GM19193 (cell line): ENCODE results near the gene CD34.

Experiments used
- POLR2A ChIP-seq: IDR thresholded peaks from 4 replicates; pipeline ENCODE4 v1.6.1; 2011; ENCODE audit not compliant: insufficient read depth, insufficient read length; ENCODE audit errors: extremely low read depth

CD34 gene

DNA sequence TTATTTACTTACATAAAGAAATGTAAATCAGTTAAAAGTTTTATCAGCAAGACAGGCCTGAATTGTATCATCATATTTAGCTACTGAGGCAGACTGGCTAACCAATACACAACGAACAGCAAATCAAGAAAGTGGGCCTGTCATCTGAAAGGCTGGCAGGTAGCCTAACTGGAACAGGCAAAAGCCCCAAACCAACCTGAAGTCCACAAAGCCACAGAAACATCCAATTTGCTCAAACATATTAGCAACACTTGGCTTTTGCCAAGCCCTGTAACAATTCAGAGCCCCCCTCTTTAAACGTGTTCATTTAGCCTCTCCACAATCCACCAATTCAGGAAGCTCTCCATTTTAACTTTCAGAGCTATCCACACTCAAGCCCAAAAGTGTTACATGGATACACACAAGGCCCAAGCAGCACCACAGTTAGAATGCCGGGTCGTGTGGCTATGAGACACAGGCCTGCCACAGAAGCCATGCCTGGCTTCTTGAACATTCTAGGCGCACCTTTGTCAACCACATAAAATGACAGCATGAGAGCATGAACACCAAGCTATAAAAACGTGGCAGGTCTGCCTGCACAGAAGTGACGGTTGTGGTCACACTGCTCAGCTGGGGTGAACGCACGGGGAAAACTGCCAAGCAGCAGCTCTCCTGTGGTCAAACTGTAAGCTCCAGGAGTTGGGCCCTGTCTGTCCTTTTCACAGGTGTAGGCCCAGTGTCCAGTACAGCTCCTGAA, 49.3 kb downstream of the CD34 start:
- no peak for TF ChIP-seq POLR2A

DNA sequence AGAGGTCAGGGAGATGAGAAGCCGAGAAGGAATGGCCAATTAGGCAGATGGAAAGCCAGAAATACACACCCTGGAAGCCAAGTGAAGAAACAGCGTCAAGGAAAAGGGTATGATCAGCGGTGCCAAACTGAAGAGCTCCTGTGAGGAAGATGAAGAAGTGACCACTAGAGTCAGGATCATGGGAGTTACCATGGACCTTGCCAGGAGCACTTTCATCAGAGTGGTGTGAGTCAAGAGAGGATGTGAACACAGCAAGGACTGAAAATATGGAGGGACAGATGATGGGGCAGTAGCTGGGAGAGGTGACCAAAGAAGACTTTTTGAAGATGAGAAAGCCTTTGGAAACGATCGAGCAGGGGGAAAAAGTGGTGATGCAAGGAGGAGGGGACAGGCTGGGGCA, 50.4 kb downstream of the CD34 start:
- TF ChIP-seq POLR2A, result no peak

- no peak for TF ChIP-seq POLR2A
Observed at GRCh38 chr1:207858806-207859205, 52.1 kb downstream of the CD34 start.

DNA sequence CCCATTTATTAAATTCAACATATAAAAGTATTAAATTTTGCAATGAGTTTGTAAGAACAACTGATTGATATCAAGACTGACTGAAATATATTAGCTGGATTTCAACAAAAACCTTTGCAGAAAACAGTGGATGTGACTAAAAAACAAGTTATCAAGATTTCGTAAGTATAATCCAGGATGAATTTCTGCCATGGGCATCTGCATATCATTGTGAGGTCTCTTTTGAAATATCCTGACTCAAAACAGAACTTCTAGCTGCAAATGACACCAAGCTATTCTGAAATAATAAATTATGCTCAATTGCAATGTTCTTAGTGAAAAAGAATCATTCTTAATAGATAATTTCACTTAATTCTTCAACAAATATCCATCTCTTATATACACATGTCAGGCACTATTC, 52.6 kb downstream of the CD34 start:
- TF ChIP-seq POLR2A, result no peak

DNA sequence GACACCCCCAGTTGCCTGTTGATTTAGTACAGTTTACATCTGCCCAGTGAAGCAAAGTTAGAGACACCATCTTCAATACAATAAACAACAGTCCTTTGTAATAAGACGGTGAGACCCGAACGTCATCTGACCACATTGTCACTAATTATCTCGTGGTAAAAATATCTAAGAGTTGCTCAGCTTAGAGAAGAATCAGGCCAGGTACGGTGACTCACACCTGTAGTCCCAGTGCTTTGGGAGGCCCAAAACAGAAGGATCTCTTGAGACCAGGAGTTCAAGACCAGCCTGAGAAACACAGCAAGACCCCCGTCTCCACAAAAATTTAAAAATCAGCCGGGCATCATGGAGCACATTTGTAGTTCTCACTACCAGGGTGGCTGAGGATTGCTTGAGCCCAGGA, 53.5 kb downstream of the CD34 start:
- no peak for TF ChIP-seq POLR2A

GRCh38 chr1:207856276-207857023, 54.5 kb downstream of the CD34 start:
- no peak for TF ChIP-seq POLR2A

DNA sequence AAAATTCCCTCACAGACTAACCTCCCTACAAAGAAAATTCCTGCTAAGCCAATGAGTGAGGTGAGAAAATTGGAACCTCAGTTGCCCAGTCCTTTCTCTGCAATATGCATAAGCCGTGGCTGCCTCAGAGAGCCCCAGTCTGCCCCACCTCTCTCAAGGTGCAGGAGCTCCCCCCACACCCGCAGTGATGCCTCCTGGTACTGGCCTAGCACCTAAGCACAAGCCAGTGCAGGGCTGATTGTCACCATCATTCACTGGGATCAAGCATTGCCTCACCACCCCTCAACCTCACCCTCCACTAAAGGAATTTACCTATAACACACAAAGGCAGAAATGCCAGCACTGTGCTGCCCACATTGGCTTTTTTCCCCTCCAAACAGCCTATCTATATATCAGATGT, 56.9 kb downstream of the CD34 start:
- no peak for TF ChIP-seq POLR2A

GRCh38 chr1:207853372-207853757, 57.6 kb downstream of the CD34 start:
- no peak for TF ChIP-seq POLR2A

- TF ChIP-seq POLR2A, result no peak
Observed at GRCh38 chr1:207852576-207853371, 58.2 kb downstream of the CD34 start.

GRCh38 chr1:207851696-207852095, 59.2 kb downstream of the CD34 start:
- TF ChIP-seq POLR2A, result no peak

DNA sequence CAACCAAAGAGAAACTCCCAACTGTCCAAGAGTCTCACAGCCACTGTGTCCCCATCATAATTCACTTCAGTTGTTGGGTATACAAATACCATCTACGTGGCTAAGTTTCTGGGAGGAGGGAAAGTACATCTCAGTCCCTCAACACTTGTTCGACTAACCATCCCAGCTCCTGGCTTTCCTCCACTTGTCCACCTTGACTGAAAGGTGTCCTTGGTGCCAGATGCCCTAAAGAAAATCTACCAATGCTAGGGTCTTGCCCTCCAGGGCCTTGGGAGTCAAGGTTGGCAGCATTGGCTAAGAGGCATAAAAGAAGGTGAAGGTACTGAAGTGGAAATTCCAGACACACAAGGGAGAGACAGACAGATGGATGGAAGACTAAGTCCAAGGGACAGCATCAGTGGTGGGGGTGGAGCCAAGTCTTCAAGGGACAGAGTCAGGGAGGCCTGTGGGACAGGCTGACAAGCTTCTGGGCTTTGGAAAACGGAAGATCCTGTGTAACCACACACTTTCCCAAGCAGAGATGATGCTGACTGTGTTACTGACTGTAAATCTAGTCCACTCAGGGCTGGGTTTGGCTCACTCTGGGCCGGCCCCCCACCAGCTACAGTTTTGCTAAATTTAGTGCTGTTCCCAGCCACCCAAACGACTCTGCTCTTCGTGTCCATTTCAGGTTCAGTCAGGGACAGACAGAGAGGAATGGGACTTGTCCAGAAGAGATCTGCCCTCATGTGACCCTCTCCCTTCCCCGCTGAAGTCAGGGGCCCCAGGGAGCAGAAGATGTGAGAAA, 60.1 kb downstream of the CD34 start:
- no peak for TF ChIP-seq POLR2A

GRCh38 chr1:207849646-207850045, 61.3 kb downstream of the CD34 start:
- TF ChIP-seq POLR2A, result no peak

- TF ChIP-seq POLR2A, result no peak
Observed at GRCh38 chr1:207849016-207849415, 61.9 kb downstream of the CD34 start.

DNA sequence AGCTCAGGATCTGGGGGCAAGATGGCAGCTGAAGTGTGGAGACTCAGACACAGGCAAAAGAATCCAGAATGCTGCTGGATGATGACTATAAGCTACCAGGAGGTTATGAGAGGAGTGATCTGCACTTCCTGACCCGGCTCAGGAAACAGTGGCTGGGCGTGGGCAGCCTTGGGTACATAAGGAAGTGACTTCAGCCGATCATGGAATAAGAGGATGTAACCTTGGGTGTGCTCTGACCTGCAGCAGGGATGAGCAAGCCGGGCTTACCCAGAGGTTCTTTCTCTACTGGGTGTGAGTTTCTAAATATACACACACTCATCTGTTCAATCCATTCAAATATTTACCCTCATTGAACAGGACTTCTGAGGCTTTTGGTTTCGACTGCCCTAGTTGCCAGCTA, 62.7 kb downstream of the CD34 start:
- no peak for TF ChIP-seq POLR2A

GRCh38 chr1:207847116-207847515, 63.8 kb downstream of the CD34 start:
- no peak for TF ChIP-seq POLR2A

DNA sequence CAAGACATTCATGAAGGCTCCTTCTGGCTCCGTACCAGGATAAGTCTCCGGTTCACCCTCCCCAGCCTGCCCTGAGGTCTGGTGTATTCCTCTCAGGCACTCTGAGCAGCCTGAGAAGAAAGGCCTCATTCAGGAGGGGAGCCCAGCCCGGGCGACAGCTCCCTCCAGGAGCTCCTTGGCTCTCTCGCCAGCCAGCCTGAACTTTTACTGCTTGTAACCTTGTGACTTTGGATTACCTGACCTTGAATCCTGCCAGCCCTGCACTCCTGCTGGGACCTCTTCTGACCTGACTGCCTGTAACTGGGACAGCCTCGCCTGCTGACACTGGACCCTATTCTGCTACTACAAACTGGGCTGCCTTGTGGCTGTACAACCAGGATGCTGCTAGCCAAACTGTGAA, 65.8 kb downstream of the CD34 start:
- TF ChIP-seq POLR2A, result no peak

DNA sequence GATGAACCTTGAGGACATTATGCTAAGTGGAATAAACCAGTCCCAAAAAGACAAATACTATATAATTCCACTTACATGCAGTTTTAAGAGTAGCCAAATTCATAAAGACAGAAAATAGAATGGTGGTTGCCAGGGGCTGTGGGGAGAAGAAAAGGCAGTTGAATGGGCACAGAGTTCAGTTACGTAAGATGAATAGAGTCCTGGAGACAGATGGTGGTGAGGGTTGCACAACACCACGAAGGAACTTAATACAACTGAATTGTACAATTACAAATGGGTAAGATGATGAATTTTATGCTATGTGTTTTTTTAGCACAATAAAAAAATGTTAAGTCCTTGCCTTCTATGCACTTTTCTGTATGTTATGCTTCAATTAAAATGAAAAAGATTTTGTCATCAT, 66.6 kb downstream of the CD34 start:
- no peak for TF ChIP-seq POLR2A
